GM06990 (cell line): ENCODE data around the gene ITLN1.
"Not testable (repeated sequence)": the region's sequence is repeated elsewhere in the genome, so short reads cannot be mapped to it uniquely, and the experiment has no call there.

Experiments used
- DNase-seq: peaks from one replicate; pipeline ENCODE4 v3.0.0-alpha.2; 2011; ENCODE audit not compliant: insufficient read length; ENCODE audit errors: extremely low read depth
- H3K27me3 ChIP-seq: replicated peaks from 2 replicates; pipeline ENCODE4 v1.6.0; 2011; ENCODE audit warnings: low read length; ENCODE audit not compliant: control insufficient read depth, insufficient read depth
- H3K36me3 ChIP-seq: 2 replicates; pipeline ENCODE4 v1.5.1; 2011; ENCODE audit warnings: low read length; ENCODE audit not compliant: control insufficient read depth, insufficient read depth
- H3K4me3 ChIP-seq: replicated peaks from 2 replicates; pipeline ENCODE4 v1.5.1; 2011; ENCODE audit warnings: low read depth, mild to moderate bottlenecking, control low read depth, low read length
- CTCF ChIP-seq: IDR thresholded peaks from 2 replicates; pipeline ENCODE4 v1.5.1; 2011; ENCODE audit warnings: low read length, control low read depth, mild to moderate bottlenecking, inconsistent platforms; ENCODE audit not compliant: insufficient read depth, poor library complexity, severe bottlenecking

ITLN1 gene

GRCh38 chr1:160901768-160902167, 16.8 kb upstream of the ITLN1 start:
- no peaks in the 10 kb centered on the region for H3K27me3 ChIP-seq
- no peak for DNase-seq
- TF ChIP-seq CTCF = no peak

GRCh38 chr1:160900683-160901082, 15.7 kb upstream of the ITLN1 start:
- not testable (repeated sequence) for H3K27me3 ChIP-seq, DNase-seq, H3K36me3 ChIP-seq, H3K4me3 ChIP-seq

More at GRCh38 chr1:160901768-160902167, 16.8 kb upstream of the ITLN1 start:
- Histone ChIP-seq H3K36me3 (no peaks in the 10 kb centered on the region), H3K4me3 (no peak overlapping the region)

GRCh38 chr1:160894368-160895135, 9.6 kb upstream of the ITLN1 start:
- not testable (repeated sequence) for H3K4me3 ChIP-seq, H3K27me3 ChIP-seq, H3K36me3 ChIP-seq, DNase-seq

- DNase-seq = no peak
- Histone ChIP-seq H3K36me3 (no peaks in the 10 kb centered on the region), H3K4me3 (no peak overlapping the region), H3K27me3 (no peaks in the 10 kb centered on the region)
- no peak for TF ChIP-seq CTCF
These were observed 6.5 kb upstream of the ITLN1 start for GRCh38 chr1:160891474-160891873.

- no peak for DNase-seq
These were observed 3.9 kb upstream of the ITLN1 start for GRCh38 chr1:160888926-160889325.

GRCh38 chr1:160887071-160887470, 2.1 kb upstream of the ITLN1 start:
- no peak for TF ChIP-seq CTCF
- H3K27me3 ChIP-seq = no peaks in the 10 kb centered on the region
- no peak for DNase-seq
- H3K4me3 ChIP-seq = no peak overlapping the region
- H3K36me3 ChIP-seq = no peaks in the 10 kb centered on the region

More at GRCh38 chr1:160888926-160889325, 3.9 kb upstream of the ITLN1 start:
- Histone ChIP-seq H3K4me3 (no peak overlapping the region), H3K36me3 (no peaks in the 10 kb centered on the region), H3K27me3 (no peaks in the 10 kb centered on the region)
- no peak for TF ChIP-seq CTCF

GRCh38 chr1:160884579-160884978, 401 bp downstream of the ITLN1 start:
- Histone ChIP-seq H3K4me3 (no peak overlapping the region), H3K27me3 (no peaks in the 10 kb centered on the region), H3K36me3 (no peaks in the 10 kb centered on the region)
- no peak for DNase-seq
- peak; percentile 37 for TF ChIP-seq CTCF
